SK-N-MC (cell line): ENCODE results near the gene PCDHGB1.

Experiments
- EZH2 ChIP-seq: fragments of 200-600 bp; sonication (generic); IDR thresholded peaks from one replicate; pipeline ENCODE4 v1.6.1; 2017; ENCODE audit warnings: antibody characterized with exemption
- FOXP2 ChIP-seq: optimal IDR thresholded peaks from 2 replicates; pipeline ENCODE3; 2011; ENCODE audit warnings: mild to moderate bottlenecking, moderate library complexity; ENCODE audit not compliant: insufficient read depth; ENCODE audit errors: extremely low read length, control extremely low read depth
- POLR2AphosphoS5 ChIP-seq: IDR thresholded peaks from 2 replicates; pipeline ENCODE4 v1.6.1; 2012; ENCODE audit warnings: mild to moderate bottlenecking, low read depth, low read length, borderline replicate concordance

- no peak for TF ChIP-seq POLR2AphosphoS5
- no peak for TF ChIP-seq EZH2
- TF ChIP-seq FOXP2 = no peak
Observed at GRCh38 chr5:141389153-141390042, 39.5 kb downstream of the PCDHGB1 start.
